DMS79 (cell line): ENCODE results near the gene OR6V1.

Experiments
- DNase-seq: peaks from one replicate; lab custom pipeline; 2025; lab: John Stamatoyannopoulos, UW

Gene OR6V1, protein sequence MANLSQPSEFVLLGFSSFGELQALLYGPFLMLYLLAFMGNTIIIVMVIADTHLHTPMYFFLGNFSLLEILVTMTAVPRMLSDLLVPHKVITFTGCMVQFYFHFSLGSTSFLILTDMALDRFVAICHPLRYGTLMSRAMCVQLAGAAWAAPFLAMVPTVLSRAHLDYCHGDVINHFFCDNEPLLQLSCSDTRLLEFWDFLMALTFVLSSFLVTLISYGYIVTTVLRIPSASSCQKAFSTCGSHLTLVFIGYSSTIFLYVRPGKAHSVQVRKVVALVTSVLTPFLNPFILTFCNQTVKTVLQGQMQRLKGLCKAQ

GRCh38 chr7:143052041-143052440, at the start of gene OR6V1:
TSS of gene OR6V1 (plus strand) at chr7:143052341. CDS start at chr7:143052341, 0 bp downstream.
- no peak for DNase-seq

DNA sequence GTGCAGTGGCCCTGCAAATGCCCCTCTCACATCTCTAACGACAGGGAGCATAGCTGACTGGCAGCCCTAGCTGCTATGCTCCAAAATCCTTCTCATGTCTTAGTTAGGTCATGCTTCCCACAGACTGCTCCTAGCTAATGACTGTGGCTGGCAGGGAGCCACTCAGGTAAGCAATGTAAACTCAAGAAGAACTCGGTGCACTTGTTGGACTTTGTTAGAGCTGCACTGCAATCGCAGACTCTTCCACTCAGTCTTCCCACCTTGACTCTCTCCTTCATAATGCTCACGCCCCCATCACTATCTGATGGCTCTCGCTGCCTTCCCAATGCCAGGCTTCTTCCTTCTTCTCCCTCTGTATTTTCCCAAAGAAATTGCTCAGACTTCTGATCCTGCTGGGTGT, 49.2 kb upstream of the OR6V1 start:
- DNase-seq = no peak

DNA sequence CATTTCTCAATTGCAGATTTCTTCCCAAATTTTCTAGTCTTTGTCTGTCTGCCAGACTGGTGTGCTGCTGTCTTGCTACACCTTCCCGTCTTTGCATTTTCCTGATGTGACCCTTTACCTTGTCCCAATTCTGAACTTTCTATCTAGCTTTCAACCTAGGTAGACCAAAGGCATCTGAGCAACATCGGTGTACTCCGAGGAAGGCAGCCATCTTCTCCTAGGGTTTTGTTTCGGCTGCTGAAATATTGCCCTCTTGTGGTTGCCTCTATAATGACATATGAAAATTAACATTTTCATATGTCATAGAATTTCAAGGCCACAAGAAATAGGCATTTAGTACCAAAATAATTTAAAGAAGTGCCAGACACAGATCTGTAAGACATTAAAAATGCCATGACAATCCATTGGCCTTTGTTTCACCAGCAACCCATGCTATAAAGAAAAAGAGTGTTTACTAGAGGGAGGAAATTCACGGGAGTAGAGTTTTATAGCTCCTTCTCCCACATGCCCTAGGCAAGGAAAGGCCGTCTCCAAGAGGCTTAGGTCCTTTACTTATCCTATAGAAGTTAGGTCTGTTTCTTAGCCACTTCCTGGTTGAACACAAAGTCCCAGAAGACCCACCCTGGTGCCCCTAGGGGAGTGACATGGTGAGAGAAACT, 48.6 kb upstream of the OR6V1 start:
- DNase-seq = peak; percentile 2

- DNase-seq = no peak
Measured at GRCh38 chr7:143005632-143006260, 46.4 kb upstream of the OR6V1 start.

- DNase-seq = no peak
Measured at GRCh38 chr7:143008007-143008901, 43.9 kb upstream of the OR6V1 start.

GRCh38 chr7:143012001-143012400, 40.1 kb upstream of the OR6V1 start:
- no peak for DNase-seq

DNA sequence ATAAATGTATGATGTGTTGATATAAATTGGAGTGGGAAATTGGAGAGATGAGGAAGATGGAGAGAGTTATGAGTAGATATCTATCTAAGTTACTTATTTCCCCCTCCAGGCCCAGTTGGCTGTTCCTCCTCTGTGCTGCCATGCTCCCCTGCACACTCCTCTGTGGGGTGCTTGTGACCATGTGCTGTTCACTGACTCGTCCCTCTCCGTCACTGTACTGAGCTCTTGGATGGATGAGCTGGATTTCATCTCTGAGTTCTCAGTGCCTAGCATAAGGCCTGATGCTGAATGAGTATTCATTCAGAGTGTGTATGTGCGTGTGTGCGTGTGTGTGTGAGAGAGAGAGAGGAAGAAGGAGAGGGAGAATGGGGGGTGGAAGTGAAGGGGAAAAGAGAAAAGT, 39.7 kb upstream of the OR6V1 start:
- no peak for DNase-seq

GRCh38 chr7:143013473-143013872, 38.7 kb upstream of the OR6V1 start:
- no peak for DNase-seq

GRCh38 chr7:143013893-143014292, 38.2 kb upstream of the OR6V1 start:
- DNase-seq = no peak

DNA sequence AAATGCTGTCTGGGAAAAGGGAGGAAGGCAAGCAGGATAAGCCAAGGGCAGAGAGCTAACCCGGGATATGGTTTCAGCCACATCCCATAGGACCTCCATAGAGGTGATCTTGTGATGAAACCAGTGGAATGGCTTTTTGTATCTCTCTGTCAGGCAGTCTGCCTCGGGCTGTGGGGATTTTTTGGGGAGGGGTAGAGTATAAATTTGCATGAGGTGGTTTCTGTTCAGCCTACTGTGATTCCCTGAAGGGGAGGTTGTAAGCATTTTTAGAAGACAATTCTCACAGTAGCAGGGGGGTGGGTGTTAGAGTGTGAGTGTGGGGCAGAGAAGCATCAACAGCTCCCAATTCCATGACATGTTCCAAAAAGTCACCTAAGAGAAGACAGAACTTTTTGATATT, 37.1 kb upstream of the OR6V1 start:
- DNase-seq = no peak

DNA sequence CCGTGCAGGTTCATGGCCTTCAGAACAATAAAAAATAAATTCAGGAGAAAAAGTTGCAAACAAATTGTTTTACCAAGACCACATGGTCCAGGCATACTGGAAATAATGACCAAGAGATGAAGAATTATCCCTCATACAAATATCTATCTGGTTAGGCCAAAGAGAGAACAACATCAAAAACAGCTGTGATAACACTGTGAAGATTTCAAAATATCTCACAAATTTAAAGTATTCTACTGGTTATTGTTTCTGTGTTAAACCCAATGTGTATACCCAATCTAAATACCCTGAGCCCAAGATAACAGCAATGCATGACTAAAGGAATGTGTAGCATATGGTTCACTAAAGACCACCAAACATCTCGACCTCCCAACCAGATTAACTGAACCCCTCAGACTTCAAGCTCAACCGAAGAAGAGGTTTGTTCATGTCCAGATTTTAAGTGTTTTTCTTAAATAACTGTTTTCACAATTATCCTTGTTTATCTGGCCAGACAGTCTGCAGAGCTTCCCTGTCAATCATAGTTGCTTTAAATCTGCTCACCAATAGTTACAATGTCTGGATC, 36.1 kb upstream of the OR6V1 start:
- DNase-seq = no peak

- DNase-seq = no peak
Measured at GRCh38 chr7:143016996-143017395, 35.1 kb upstream of the OR6V1 start.

DNA sequence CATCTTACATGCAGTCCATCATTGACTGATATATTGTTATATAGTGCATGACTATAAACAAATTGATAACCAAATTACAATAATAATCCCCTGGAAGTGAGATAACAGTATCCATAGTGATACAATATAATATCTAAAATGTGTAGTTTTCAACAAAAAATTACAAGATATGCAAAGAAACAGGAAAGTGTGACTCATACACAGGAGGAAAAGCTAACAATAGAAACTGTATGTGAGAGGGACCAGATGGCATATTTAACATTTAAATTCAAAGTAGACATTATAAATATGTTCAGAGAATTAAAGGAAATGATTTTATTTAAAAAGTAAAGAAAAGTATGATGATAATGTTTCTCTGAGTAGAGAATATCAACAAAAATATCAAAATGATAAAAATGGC, 33.2 kb upstream of the OR6V1 start:
- DNase-seq = no peak

- no peak for DNase-seq
Measured at GRCh38 chr7:143023047-143023446, 29.1 kb upstream of the OR6V1 start.

GRCh38 chr7:143025371-143025770, 26.8 kb upstream of the OR6V1 start:
- DNase-seq = no peak

- no peak for DNase-seq
Measured at GRCh38 chr7:143027032-143027431, 25.1 kb upstream of the OR6V1 start, which contains the start of gene OR9A2. TSS of gene OR9A2 (minus strand) at chr7:143027132. CDS start at chr7:143027132, 0 bp downstream.

- DNase-seq = no peak
Measured at GRCh38 chr7:143027683-143028082, 24.5 kb upstream of the OR6V1 start.

DNA sequence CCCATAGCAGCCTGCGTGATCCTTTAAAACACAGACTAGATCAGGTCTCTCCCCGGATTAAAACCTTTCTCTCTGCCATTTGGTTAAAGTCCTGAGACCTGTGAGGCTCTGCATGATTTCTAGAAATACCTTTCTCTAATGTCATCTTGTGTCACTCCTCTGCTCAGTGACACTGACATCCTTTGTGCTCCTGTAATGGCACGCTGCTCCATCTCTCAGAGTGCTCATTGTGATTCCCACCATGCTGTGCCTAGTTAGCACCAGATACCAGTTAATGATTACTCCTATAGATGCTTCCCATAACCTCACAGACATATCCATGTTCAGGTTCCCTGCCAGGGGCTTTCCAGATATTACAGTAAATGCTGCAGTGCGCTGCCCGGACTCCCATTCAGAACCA, 13.5 kb upstream of the OR6V1 start:
- DNase-seq = no peak

DNA sequence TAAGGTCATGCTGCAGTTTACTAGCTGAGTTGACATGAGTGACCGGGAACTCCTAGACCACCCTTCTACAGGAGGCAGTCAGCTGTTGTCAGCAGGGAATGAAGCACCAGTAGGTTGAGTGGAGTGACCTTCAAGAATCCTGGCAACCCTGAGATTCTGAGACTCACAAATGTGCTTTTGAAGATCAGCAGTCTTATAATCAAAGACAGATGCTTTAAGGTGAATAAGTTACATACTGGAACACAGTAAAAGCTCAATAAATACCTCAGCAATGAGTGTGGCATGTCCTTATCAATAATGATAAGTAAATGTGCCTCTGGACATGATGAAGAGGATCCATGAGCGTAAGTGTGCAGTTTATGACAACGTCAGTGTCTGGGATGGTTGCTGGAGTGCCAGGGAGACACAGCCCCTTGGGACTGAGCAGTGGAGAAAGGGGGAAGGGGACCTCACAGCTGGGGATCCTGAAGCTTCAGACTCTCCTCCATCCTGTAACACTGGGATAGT, 11.9 kb upstream of the OR6V1 start:
- no peak for DNase-seq

- no peak for DNase-seq
Measured at GRCh38 chr7:143041346-143041745, 10.8 kb upstream of the OR6V1 start.

- no peak for DNase-seq
Measured at GRCh38 chr7:143042159-143042789, 9.9 kb upstream of the OR6V1 start.
